Limb (tissue), 2 donors: ENCODE data around the gene TAF6.

Source experiments
- DNase-seq, 2 donors: peaks; one replicate each; pipeline ENCODE4 v3.0.0-alpha.2; 2016; ENCODE audit errors: extremely low spot score in 2 of 2

Gene TAF6

GRCh38 chr7:100124301-100125230 lies 5.4 kb upstream of the TAF6 start:
- DNase-seq = no peak

GRCh38 chr7:100122568-100122967 lies 3.4 kb upstream of the TAF6 start:
- no peak for DNase-seq

DNA sequence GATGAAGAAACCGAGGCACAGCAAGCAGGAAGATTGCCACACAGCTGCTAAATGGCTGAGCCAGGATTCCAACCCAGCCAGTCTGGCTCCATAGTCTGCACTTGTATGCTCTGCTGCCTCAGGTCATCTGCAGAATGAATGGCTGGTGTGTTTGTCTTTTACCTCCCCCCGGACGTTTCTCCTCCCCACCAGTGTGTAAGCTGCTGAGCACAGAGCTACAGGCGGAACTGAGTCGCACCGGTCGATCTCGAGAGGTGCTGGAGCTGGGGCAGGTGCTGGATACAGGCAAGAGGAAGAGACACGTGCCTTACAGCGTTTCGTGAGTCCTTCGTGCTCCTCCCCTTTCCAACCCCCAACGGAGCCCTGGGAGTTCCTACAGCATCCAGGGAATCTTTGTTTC lies 2.9 kb upstream of the TAF6 start:
- DNase-seq = no peak

DNA sequence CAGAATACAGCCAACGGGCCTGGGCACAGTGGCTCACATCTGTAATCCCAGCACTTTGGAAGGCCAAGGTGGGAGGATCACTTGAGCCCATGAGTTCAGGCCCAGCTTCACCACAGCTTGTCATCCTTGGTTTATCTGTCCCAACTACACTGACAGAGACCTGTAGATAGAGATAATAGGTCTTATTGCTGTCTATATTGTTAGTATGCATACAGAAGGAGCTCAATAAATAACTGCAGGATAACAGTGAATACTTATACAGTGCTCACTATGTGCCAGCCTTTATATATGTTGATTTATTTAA lies 1.5 kb upstream of the TAF6 start:
- DNase-seq = no peak

GRCh38 chr7:100119970-100120732 lies 993 bp upstream of the TAF6 start:
- peak; percentile 77 to 85 for DNase-seq

GRCh38 chr7:100118388-100119071 lies 628 bp downstream of the TAF6 start:
- DNase-seq = no peak

- no peak for DNase-seq
Measured at GRCh38 chr7:100115026-100115425, 4.1 kb downstream of the TAF6 start.

DNA sequence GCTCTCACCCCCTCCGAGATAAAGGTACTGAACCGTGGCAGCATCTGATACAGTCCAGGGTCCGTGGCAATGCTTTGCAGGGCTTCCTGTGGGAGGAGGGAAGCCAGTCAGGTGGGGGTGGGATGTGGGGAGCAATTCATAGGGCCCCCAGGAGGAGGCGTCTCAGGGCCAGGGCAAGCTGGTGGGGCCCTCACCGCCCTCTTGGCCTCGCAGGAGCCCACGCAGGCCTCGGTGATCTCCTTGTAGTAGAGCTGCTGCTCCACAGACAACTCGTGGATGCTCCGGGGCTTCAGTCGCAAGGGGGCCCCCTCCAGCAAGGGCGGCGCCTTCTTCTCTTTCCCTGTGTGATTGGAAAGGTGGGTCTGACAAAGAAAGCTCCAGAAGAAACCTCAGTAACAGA lies 7.2 kb downstream of the TAF6 start:
- DNase-seq = no peak

GRCh38 chr7:100111156-100111555 lies 8.0 kb downstream of the TAF6 start:
- DNase-seq = no peak

DNA sequence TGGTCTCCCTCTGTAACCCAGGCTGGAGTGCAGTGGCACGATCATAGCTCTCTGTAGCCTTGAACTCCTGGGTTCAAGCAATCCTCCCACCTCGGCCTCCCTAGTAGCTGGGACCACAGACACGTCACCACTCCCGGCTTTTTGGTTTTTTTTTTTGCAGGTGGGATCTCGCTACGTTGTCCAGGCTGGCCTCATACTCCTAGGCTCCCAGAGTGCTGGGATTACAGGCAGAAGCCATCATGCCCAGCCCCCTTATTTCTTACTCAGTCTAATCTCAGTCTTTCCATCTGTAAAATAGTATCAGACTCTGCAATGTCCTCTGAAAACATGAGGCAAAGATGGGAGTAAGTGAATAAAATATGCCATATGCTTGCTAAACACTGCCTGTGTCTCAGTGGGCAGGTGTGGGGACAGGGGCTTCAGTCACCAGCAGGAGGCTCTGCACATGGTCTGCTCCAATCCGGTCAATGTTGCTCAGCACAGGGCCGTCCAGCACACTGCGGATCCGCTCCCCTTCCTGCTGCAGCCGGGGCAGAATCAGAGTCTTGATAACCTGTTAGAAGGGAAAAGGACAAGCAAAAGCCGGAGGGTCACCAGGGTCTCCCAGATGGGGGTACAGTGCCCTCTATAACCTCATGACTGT lies 9.5 kb downstream of the TAF6 start:
- DNase-seq = no peak

DNA sequence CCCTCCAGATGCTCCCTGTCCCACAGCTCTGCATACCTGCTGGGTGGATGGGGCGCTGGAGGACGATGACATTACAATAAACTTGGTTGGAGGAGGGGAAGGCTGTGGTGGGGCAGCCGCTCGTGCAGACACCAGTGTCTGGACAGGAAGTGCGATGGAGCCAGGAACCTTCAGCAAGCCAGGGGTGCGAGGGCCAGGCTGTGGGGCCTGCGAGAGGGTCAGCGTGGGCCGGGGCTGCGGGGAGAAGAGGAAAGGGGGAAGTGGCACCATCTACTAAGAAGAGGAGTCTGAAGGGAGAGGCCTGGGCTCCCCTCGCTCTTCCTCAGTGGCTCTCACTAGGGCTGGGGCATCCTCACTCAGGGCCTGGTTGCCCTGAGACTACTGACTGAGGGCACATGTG lies 11.3 kb downstream of the TAF6 start:
- no peak for DNase-seq

GRCh38 chr7:100107125-100107737 lies 11.9 kb downstream of the TAF6 start:
- no peak for DNase-seq

- no peak for DNase-seq
Measured at GRCh38 chr7:100106633-100107032, 12.5 kb downstream of the TAF6 start.

- DNase-seq = no peak
Measured at GRCh38 chr7:100105534-100105933, 13.6 kb downstream of the TAF6 start.

GRCh38 chr7:100102950-100103840 lies 16.0 kb downstream of the TAF6 start:
- DNase-seq = no peak

- DNase-seq = peak; percentile 97 to 98
Measured at GRCh38 chr7:100101016-100101862, 17.9 kb downstream of the TAF6 start, which contains the start of the genes AP4M1 and MCM7. Gene AP4M1, plus strand, starts transcription at chr7:100101643. Its CDS starts 72 bp downstream, at chr7:100101715. Gene MCM7, minus strand, starts transcription at chr7:100101397. Its CDS starts 103 bp downstream, at chr7:100101294.

- peak; percentile 92 to 97 for DNase-seq
Measured at GRCh38 chr7:100100420-100101015, 18.6 kb downstream of the TAF6 start.

DNA sequence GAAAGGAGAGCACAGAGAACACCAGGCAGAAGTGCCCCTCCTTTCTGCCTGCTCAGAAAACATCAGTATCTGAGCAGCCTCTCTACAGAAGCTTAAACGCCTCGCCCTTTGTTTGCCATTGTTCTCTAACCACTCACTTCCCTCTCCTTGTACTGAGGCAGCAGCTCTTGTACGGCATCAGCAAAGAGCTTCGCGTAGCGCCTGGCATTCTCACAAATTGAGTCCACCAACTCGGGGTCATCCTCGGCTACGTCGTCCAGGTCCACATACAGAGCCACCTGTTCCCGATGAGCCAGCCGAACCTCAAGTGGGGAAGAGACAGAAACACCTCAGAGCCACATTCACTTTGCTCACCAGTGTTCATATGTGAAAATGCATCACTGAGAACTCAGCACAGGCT lies 19.7 kb downstream of the TAF6 start:
- no peak for DNase-seq

DNA sequence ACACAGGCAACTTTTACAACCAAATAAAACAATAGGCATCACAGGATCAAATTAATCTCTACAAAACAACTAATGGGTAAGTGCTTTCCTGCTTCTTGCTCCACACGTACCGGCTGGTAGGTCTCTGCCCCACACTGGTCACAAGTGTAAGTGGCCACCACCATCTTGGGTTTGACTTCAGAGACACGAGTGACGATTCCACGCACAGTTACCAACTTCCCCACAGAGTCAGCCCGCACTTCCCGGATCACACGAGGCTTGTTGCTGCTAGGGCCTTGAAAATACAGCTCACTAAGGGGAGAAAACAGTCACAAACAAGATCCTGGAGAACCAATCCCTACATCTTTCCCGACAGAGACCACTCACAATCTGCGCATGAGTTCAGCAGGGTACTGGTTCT lies 20.2 kb downstream of the TAF6 start:
- DNase-seq = no peak
